ENCODE results near the gene FAM131A. TPM values are rescaled to one million over a fixed set of nuclear protein-coding genes. Genes with fewer than 3 reads are reported as not detected.

Gene FAM131A
- total RNA-seq, 1 experiment from 2014 or later = 14.4 TPM

GRCh38 chr3:184360929-184361531 is 23.6 kb downstream of the FAM131A start:
- no peak overlapping the region for H2AFZ ChIP-seq (ENCODE audit: low read length)
- H3K4me1 ChIP-seq (ENCODE audit: insufficient read depth, low read length) = peaks cover 2% of the 10 kb centered on the region; the same call in 1 of the 2 replicates
- no peak overlapping the region for H2AK5ac ChIP-seq (ENCODE audit: insufficient read length, low read length)
- H3K4ac ChIP-seq (ENCODE audit: low read depth, low read length) = no peak overlapping the region
- no peaks in the 10 kb centered on the region for H3K9me3 ChIP-seq (ENCODE audit: control insufficient read depth, low read depth, low read length)
- H3K14ac ChIP-seq (ENCODE audit: insufficient read depth, low read length) = 0 out of 2 replicates have a peak overlapping the region, but pooled peaks have one; percentile 26
- no CpG with 5 or more reads among the region's 24 CpGs for WGBS (ENCODE audit: extremely low coverage, insufficient read length, low lambda C conversion rate)
- no peak overlapping the region for H4K8ac ChIP-seq (replicated peaks; ENCODE audit: insufficient read length, low read depth, low read length)
- H3K27me3 ChIP-seq (ENCODE audit: insufficient read depth, low read length) = no peaks in the 10 kb centered on the region; the same call in 1 of the 2 replicates
- H3K56ac ChIP-seq (ENCODE audit: insufficient read length, low read depth, low read length) = no peak overlapping the region
- H3K23ac ChIP-seq (ENCODE audit: insufficient read length, low read depth, low read length) = no peak overlapping the region
- DNase-seq = no peak
- no peaks in the 10 kb centered on the region for H3K79me1 ChIP-seq (ENCODE audit: insufficient read depth, low read depth, low read length, poor library complexity, severe bottlenecking)
- H4K91ac ChIP-seq (ENCODE audit: insufficient read length, low read depth, low read length) = no peak overlapping the region
- no peak overlapping the region for H4K5ac ChIP-seq (ENCODE audit: insufficient read length, low read depth, low read length)
- TF ChIP-seq CTCF (conservative IDR thresholded peaks at IDR 0.05) = no peak
- H2BK120ac ChIP-seq (ENCODE audit: low read depth, low read length, poor library complexity, severe bottlenecking) = no peak overlapping the region
- H3K4me3 Mint-ChIP-seq = peak overlapping the region; percentile 62 to 90
- peak overlapping the region; percentile 38 for H3K9ac ChIP-seq (ENCODE audit: extremely low read depth, insufficient read length, low read length)
- no peak overlapping the region for H2BK20ac ChIP-seq (ENCODE audit: low read depth, low read length, poor library complexity, severe bottlenecking)
- no peak overlapping the region for H2BK12ac ChIP-seq (ENCODE audit: insufficient read length, low read depth, low read length)
- no peak overlapping the region for H2BK15ac ChIP-seq (ENCODE audit: low read depth, low read length)
- peak overlapping the region; percentile 70 for H3K4me2 ChIP-seq (ENCODE audit: insufficient read depth, insufficient read length, low read length)
- H3K27me3 Mint-ChIP-seq (ENCODE audit: low read depth) = peaks cover 8% of the 10 kb centered on the region
- no peak overlapping the region for H3T11ph ChIP-seq (ENCODE audit: low read length)
- peak overlapping the region in 1 of 3 experiments; percentile 93; a peak in 2 of 7 replicates for H3K27ac Mint-ChIP-seq
- no peak overlapping the region for H3K18ac ChIP-seq (ENCODE audit: insufficient read length, low read depth, low read length)
- peaks cover 21 to 42% (median 39%) of the 10 kb centered on the region in 3 experiments; a peak in 6 of 7 replicates for H3K36me3 Mint-ChIP-seq (ENCODE audit: insufficient read depth in 1 of 3, low read depth in 3 of 3)
- H3K23me2 ChIP-seq (ENCODE audit: insufficient read length, low read depth, low read length, poor library complexity, severe bottlenecking) = peaks cover 25% of the 10 kb centered on the region
- H2BK5ac ChIP-seq (ENCODE audit: insufficient read length, low read length) = no peak overlapping the region
- H3K4me1 Mint-ChIP-seq = peaks cover 23 to 26% of the 10 kb centered on the region in 2 experiments
- H3K9me3 Mint-ChIP-seq = no peaks in the 10 kb centered on the region
- H3K79me2 ChIP-seq (ENCODE audit: insufficient read depth, low read length) = no peaks in the 10 kb centered on the region; the same call in 1 of the 2 replicates
- peaks cover 2% of the 10 kb centered on the region for H4K20me1 ChIP-seq (ENCODE audit: control insufficient read depth, insufficient read depth, insufficient read length)
- H3K27ac ChIP-seq (ENCODE audit: insufficient read length, low read depth, low read length) = no peak overlapping the region

All from H9 (cell line).